HG03064 (cell line): ENCODE measurements around the gene XYLT1.
"Not testable (repeated sequence)": the region's sequence is repeated elsewhere in the genome, so short reads cannot be mapped to it uniquely, and the experiment has no call there.

Experiments used
- ATAC-seq: cut with Tn5 transposase; IDR thresholded peaks from one replicate; pipeline ENCODE4 v1.9.1; 2021; ENCODE audit warnings: low read depth; ENCODE audit not compliant: unreplicated experiment

Gene XYLT1

DNA sequence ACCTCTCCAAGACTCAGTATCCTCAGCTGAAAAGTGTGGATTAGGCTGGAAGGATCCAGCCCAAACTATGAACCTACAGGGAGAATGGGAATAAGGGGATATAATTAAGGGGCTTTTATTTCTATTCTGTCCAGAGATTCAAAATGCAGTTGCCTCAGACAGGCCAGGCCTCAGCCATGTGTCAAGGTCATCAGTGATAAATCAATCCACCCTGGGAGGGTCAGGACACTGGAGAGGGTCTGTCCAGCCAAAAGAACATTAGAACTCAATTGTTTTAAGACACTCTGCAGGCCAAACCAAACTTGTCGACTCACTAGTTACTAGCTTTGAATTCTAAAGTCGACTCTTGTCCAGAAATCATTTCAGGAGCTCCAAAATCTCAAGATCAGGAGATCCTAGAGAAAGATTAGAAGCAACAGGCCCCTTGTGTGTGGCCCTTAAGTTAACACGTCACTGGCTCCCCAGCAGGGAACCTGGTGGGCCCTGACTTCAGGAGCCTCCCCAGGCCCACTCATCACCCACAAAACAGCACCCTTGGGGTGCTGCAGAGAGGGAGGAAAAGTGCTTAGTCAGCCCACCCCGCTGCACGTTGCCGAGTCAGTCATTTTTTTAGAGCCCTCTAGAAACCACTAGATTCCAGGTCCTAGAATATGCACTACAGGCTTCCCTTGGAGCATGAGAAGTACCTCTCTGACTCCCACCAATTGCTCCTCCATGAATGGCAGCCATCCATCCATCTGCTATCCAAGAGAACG lies 156.8 kb downstream of the XYLT1 start:
- no peak for ATAC-seq

DNA sequence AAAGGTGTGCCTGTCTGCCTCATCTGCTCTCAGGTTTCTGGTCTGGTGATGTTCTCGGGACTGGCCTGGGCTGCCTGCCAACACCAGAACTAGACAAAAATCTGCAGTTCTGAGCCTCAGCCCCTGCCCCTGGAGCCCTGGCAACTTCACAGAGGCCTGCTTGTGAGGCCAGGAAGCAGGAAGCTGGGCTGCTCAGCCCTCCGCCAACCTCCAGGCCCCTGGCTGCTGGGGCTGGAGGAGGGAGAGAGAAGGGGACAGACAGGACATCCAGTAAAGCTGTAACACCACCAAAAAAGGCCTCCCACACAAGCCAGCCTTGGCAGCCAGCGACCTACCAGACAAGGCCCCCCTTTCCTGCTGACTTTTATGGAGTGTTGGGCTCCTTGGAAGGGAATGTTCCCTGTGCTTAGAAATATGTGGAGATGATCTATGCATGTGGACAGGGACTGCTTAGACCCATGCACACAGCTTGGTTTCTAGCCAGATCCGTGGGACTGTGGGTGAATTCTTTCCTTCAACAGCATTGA lies 157.6 kb downstream of the XYLT1 start:
- ATAC-seq = no peak

DNA sequence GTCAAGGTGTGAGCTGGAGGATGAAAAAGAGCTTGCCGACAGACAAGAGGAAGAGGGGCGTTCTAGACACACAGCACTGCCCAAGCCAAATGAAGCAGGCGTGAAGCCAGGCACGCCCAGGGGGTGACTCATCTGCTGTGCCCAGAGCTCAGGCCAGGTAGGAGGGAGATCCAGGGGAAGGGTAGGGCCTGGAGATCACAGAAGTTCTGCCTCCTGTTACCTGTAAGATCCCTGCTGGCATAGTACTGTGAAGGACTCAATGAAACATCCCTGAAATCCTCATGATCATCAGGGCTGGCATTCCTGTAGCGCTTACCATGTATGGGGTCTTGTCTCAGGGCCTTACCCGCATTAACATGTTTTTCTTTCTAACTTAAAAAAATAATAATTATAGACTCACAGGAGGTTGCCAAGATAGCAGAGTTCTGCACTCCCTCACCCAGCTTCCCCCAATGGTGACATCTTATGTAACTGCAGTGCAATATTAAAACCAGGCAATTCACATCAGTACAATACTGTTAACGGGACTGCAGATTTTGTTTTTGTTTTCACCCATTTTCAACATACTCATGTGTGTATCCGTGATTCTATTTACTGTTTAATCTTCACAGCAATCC lies 158.6 kb downstream of the XYLT1 start:
- no peak for ATAC-seq

DNA sequence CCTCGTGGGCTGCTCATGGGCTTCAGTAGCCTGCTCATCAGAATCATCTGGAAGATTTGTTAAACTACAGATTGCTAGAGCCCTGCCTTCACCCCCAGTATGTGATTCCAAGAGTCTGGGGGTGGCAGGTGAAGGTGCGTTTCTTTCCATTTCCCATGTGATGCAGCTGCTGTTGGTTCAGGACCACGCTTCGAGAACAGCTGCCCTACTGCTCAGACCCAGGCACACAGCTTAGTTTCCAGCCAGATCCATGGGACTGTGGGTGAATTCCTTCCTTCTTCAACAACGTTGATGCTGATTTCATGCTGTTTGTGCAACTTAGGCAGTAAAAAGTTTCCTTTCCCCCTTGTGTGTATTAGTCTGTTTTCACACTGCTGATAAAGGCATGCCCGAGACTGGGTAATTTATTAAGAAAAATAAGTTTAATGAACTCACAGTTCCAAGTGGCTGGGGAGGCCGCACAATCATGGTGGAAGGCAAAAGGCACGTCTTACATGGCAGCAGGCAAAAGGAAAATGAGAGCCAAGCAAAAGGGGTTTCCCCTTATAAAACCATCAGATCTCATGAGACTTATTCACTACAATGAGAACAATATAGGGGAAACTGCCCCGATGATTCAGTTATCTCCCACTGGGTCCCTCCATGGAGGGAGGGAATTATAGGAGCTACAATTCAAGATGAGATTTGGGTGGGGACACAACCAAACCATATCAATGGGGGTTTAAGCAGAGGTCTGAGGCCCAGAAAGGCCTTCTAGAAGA lies 159.2 kb downstream of the XYLT1 start:
- no peak for ATAC-seq

DNA sequence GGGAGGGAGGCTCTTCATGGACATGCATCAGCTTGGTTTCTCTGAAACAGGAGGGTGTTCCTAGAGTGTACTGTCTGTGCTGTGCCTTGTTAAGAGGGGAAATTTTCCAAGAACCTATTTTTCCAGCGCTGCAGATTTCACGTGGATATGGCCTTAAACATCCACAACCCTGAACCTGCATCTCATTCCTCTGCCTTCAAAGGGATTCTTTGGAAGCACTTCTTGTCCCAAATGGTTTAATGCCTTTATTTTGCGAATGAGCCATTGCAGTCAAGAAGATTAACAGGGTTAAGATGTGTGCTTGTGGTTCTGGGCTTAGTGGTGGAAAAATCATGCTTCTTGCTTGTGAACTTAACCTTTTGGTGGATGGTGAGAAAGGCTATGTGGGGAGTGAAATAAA lies 161.2 kb downstream of the XYLT1 start:
- ATAC-seq = no peak

DNA sequence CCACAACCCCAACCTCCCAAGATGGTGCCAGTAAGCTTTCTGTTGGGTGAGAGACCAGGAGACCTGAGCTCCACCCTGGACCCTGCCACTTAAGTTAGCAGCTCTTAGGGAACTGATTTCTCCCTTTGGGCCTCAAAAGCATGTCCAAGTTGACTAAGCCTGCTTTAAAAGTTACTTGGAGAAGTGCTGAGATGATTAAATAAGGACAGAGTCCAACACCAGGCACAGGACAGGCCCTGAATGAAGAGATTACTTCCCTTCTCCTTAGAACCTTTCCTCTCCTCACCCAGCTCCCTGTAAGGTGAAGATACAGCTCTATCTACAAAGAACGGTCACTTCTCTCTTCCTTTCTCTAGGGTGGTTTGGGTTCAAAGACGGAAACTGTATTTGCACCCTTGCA lies 162.6 kb downstream of the XYLT1 start:
- ATAC-seq = no peak

DNA sequence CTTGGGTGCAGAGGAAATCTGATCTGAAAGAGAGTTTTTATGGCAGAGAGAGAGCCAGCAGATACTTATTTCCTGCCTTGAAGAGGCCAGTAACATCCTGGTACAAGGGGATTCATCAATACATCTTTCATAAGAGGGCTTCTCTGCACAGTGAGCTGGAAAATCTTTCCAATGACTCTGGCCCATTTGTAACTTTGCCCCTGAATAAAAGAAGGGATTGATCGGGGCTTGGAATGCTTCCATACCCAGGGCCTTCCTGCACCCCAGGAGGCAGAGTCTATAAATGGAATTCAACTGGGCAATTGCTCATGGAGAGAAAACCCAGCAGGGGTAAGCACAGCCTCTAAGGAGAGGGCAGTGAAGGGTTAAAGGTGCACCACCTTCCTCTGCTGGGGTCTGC lies 163.3 kb downstream of the XYLT1 start:
- no peak for ATAC-seq

DNA sequence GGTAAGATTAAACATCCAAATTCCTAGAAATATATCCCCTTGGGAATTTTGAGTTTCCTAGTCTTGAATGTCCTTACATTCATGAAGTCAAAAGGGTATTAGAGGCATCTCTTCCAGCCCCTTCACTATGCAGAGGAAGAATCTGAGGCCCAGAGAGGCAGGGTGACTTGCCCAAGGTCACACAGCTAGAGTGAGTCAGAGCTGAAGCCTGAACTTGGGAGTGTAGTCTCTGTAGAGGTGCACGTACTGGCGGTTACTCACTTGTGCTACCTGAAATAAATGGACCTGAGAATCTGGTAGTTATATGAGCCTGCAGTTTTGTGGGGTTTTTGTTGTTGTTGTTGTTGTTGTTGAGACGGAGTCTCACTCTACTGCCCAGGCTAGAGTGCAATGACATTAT lies 164.0 kb downstream of the XYLT1 start:
- ATAC-seq = no peak

DNA sequence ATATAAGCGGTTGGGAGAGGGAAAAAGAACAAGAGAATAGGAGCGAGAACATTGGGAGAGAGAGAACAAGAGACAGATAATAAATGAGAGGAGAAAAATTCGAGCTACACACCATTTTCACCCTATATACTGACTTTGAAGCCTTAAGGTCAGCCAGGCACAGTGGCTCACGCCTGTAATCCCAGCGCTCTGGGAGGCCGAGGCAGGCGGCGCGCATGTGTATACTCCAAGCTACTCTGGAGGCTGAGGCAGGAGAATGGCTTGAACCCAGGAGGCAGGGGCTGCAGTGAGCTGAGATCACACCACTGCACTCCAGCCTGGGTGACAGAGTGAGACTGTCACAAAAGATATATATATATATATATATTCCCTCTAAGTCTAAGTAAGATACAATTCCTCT lies 164.5 kb downstream of the XYLT1 start:
- not testable (repeated sequence) for ATAC-seq

DNA sequence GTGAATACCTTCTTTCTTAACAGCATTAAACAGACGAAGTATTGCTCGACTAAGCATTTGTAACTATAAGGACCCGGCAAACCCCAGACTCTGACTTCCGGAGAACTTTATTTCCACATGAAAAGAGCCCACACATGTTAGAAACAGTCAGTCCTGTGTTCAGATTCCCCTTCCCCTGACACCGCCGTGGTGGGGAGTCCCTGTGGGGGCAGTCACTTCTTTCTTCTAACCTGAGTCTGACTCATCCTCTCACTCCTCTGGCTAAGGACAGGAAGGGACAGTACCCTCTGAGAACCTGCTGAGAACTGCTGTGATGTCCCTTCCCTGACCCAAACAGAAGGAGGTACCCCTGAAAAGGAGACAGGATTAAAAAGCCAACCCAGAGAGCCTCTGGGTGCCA lies 165.1 kb downstream of the XYLT1 start:
- no peak for ATAC-seq

DNA sequence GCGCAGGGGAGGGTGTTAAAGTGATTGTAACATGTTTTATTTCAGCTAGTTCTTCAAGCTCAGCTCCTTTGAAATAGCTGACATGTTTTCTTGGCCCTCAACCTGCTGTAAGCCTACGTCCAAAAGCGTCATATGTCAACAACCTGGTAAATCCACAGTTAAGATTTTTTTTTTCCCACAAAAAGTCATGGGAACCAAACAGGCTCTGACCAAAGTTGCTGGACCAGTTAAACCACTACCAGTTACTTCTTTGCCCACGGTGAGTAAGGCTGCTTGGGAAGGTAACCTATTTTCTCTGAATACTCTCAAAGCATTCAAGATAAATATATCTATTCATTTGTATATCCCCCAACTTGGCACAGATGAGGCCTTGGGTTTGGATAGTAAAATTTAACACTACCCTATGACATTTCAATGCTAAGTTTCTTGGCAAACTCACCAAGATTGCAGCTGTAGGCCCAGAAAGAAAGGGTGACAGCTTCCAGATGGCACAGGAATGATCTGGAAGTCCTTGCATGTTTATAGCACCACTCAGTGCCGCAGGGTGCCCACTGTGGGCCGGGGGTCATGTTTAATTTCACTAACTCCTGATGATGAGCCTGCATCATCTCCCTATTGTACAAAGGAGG lies 166.2 kb downstream of the XYLT1 start:
- ATAC-seq = no peak

DNA sequence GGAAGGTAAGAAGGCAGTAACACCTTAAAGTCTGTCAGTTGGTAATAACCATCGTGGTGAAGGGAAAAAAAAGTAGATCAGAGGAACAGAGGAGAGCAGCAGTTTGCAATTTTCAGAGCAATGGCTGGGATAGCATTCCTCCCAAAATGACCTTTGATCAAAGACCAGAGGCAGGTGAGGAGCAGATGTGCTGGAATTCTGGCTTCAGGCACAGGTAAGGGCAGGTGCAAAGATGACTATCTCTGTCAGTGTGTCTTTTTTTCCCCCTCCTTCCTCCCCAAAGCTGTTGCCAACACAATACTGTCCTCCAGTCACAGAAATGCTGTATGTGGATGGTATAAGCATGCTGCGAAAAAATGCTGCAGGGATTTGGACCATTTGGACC lies 166.7 kb downstream of the XYLT1 start:
- ATAC-seq = no peak

DNA sequence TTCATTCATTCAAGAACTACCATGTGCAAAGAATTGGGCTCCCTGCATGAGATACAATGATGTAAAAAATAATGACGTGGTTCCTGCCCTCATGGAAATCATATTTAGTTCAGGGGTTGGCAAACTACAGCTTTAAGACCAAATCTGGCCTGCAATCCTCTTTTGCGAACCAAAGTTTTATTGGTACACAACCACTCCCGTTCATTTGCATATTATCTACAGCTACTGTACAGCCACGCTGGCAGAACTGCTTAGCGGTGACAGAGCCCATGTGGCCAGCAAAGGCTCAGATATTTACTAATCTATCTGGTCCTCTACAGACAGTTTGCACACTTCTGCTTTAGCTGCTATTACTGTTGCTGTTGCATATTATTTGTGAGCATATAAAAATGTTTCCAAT lies 167.7 kb downstream of the XYLT1 start:
- ATAC-seq = no peak

DNA sequence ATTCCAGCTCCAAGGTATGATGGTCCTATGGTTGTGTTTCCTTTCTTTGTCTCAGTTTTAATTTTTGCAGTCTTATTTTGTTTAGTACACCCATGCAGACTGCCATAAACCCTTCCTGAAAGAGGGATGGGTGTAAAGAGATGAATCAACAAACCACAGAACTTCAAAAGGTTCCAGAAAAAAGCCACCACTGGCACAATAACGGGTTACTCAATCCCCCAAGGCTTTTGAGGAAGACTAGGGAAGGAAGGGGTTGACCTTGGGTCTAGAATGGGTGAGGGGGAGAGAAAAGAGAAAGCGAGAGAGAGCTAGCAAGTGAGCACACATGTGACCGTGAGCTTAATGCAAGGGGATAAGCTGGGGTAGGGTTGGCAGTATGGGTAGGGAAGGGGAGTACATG lies 168.1 kb downstream of the XYLT1 start:
- ATAC-seq = no peak

DNA sequence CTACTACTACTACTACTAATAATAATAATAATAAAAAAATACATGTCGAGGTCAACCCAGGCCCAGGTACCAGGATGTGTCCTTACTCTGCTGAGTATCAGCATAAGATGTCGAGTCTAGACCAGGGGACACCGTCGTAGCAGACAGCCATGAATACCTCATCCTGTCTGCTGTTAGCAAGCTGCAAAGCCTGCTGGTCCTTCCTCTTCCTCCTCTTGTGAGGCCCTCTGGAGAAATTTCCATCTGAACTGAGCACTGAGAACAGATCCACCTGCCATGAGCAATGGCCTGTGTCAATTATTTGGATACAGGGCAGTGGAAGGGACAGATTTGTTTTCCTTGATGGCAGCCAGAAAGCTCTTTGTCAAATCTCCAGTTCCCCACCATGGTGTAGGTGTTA lies 168.5 kb downstream of the XYLT1 start:
- ATAC-seq = no peak

DNA sequence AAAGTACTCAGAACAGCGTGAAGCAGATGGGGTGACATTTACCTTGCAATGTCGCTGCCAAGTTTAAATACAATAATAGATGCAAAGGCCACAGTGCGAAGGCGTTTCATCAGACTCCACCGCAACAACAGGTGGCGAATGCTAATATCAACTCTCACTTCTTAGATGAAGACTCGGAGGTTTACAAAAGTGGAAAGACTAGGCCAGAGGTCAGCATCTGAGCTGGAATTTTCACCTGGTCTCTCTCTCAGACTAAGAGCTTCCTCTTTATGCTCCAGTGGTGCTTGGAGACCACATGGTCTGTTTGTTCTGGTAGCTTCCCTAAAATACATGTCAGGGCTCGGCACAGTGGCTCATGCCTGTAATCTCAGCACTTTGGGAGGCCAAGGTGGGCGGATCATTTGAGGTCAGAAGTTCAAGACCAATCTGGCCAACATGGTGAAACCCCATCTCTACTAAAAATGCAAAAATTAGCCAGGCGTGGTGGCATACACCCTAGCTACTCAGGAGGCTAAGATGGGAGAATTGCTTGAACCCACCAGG lies 169.1 kb downstream of the XYLT1 start:
- ATAC-seq = peak; percentile 84

DNA sequence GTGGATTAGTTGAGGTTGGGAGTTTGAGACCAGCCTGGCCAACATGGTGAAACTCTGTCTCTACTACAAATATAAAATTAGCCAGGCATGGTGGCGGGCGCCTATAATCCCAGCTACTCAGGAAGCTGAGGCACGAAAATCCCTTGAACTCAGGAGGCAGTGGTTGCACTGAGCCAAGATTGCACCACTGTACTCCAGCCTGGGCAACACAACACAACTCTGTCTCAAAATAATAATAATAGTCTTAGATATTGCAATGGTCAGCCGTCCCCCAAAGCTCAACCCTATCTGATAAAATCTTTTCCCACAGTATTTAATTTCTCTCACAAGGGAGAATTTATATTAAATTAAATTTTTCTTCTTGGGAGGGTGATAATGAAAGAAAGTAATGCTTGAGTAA lies 169.6 kb downstream of the XYLT1 start:
- ATAC-seq = no peak

DNA sequence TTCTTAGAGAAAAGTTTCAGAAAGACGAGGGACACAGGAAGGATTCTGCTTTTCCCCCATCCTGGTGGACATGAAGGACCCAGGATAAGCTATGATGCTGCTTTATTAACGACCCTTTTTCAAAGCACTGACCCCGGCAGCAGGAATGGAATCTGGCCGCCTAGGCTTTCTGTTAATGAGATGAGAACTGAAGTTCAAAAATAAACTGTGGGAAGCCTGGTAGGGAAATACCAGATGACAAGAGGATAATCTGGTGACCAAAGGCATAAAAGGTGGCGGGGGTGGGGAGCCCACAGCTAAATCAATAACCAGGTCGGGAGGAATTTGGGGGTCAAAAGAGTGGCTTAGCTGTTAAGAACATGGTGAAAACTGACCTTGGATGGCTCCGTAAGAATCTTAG lies 171.0 kb downstream of the XYLT1 start:
- ATAC-seq = no peak

DNA sequence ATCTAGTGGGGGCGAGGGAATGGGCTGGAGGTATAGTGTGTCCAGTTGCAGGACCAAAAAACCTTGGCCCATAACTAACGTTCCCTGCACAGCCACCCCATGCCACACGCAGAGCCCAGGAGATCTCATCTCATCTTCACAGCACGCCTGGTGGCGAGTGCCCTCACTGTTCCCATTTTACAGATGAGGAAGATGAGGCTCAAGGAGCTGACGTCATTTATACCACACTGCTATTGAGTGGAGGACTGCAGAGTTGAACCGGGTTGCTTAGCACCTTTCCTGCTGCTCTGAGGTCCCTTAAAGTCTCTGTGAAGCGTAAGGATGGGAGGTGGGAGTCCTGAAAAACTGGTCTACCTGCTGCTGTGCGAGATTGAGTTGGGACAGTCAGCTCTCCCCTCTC lies 172.5 kb downstream of the XYLT1 start:
- no peak for ATAC-seq

DNA sequence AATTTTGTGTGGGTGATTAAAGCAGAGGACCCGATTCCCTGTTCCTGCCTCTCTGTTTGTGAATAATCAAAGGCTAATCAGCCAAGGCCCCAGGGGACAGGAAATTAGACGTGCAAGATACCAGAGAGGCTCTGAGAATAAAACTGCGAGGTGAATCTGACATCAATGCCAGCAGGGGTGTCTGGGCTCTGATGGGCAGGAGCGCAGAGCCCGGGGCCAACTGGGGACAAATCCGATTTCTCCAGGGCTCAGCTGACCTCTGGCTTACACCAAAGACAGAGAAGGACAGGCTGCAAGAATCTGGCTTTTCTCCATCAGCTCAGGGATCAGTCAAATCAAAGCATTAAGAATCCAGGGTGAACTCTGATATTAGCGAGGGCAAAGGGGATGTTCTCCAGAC lies 174.3 kb downstream of the XYLT1 start:
- ATAC-seq = no peak

DNA sequence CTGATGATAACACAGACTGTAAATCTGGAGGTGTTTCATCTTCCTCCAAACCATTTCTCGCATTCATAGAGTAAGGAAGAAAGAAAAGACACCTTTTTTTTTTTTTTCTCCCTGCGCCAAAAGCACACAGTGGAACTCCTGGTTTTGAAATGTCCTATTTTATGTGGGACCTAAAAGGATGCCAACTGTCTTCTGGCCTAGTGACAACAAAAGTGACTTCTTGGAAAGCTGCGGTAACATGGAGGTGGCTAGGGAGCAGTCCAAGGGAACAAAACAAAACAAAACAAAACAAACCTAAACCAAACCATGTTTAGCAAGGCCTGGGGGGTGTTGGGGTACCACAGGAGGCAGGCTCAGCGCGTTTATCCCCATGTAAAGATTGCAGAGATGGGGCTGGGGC lies 174.8 kb downstream of the XYLT1 start:
- no peak for ATAC-seq
